ENCODE measurements around the gene RBM20.

DNA sequence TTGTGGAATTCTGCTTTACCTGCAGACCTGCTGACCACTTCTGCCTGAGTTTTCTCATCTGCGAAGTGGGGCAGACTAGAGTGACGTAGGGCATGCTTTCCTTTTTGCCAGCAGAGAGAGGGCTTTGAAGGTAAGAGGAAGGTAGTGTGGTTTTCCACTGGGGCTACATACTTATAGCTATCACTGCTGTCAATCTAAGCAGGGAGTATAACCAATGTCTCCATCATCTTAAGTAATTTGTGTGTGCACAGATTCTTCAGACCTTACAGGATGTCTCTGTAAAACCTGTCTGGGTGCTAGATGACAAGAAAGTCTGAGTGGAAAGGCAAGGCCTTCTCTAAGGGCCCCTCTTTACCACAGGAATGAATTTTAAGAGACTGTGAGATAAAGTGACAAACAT is 106.8 kb downstream of the RBM20 start:
- TF ChIP-seq JUNB (IDR thresholded peaks at IDR 0.05; ENCODE audit: unreplicated experiment) = no peak
- no peak for TF ChIP-seq REST (IDR thresholded peaks at IDR 0.05; ENCODE audit: unreplicated experiment)
- TF ChIP-seq EZH2 (IDR thresholded peaks at IDR 0.05; ENCODE audit: low read depth, unreplicated experiment) = no peak

Measured in GM23338 (cell line).